GM18858 (cell line): ENCODE results near the gene MSH2.
"Not testable (repeated sequence)": the region's sequence is repeated elsewhere in the genome, so short reads cannot be mapped to it uniquely, and the experiment has no call there.

ENCODE experiments used
- ATAC-seq: cut with Tn5 transposase; IDR thresholded peaks from one replicate; pipeline ENCODE4 v1.9.1; 2021; ENCODE audit not compliant: unreplicated experiment

MSH2 gene

DNA sequence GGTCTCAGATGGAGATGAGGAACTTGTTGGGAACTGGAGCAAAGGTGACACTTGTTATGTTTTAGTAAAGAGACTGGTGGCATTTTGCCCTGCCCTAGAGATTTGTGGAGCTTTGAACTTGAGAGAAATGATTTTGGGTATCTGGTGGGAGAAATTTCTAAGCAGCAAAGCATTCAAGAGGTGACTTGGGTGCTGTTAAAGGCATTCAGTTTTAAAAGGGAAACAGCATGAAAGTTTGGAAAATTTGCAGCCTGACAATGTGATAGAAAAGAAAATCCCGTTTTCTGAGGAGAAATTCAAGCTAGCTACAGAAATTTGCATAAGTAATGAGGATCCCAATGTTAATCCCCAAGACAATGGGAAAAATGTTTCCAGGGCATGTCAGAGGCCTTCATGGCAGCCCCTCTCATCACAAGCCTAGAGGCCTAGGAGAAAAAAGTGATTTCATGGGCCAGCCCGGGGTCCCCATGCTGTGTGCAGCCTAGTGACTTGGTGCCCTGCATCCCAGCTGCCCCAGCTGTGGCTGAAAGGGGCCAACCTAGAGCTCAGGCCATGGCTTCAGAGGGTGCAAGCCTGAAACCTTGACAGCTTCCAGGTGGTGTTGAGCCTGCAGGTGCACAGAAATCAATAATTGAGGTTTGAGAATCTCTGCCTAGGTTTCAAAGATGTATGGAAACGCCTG, 3.8 kb downstream of the MSH2 start:
- not testable (repeated sequence) for ATAC-seq

DNA sequence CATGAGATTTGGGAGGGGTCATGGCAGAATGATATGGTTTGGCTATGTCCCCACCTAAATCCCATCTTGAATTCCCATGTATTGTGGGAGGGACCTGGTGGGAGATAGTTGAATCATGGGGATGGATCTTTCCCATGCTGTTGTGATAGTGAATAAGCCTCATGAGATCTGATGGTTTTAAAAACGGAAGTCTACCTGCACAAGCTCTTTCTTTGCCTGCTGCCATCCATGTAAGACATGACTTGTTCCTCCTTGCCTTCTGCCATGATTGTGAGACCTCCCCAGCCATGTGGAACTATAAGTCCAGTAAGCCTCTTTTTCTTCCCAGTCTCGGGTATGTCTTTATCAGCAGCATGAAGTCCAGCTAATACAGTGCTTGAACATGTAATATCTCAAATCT, 5.0 kb downstream of the MSH2 start:
- not testable (repeated sequence) for ATAC-seq

DNA sequence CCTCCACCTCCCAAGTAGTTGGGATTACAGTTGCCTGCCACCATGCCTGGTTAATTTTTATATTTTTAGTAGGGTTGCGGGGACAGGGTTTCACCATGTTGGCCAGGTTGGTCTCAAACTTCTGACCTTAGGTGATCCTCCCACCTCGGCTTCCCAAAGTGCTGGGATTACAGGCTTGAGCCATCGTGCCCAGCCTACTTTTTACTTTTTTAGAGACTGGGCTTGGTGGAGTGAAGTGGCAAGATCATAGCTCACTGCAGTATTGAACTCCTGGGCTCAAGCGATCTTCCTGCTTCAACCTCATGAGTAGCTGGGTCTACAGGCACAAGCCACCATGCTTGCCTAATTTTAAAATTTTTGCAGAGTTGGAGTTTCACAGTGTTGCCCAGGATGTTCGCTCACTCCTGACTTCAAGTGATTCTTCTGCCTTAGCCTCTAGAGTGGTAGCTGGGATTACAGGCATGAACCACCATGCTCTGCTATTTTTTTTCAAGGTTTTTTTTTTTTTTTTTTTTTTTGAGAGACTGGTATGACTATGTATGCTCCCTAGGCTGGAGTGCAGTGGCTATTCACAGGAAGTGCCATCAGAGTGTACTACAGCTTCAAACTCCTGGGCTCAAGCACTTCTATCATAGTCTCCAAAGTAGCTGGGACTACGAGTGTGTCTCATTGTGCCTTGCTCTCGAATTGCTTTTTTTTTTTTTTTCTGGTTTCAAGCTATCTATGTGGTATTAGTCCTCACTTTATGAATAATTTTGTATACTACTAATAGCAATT, 11.9 kb downstream of the MSH2 start:
- ATAC-seq, result no peak

DNA sequence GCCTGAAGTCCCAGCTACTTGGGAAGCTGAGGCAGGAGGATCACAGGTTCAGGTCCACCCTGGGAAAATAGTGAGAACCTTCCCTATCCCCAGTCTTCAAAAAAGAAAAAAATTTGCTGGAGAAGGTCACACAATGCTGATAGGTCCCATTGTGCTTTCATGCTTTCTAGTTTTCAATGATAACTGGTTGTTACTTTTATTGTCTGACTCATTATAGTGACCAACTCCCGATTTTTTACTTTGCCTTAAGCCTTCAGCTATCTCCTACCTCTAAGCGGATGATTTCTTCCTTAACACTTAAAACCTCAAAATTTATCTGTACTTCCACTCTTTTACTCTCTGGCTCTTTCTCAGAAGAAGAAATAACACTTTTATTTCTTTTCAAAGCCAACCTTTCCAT, 17.3 kb downstream of the MSH2 start:
- no peak for ATAC-seq

DNA sequence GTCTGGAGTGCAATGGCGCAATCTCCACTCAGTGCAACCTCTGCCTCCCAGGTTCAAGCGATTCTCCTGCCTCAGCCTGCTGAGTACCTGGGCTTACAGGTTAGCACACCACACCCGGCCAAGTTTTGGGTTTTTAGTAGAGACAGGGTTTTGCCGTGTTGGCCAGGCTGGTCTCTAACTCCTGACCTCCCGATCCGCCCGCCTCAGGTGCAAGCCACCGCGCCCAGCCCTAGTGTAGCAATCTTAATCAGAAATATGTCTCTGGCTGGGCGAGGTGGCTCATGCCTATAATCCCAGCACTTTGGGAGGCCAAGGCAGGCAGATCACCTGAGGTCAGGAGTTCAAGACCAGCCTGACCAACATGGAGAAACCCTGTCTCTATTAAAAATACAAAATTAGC, 17.7 kb downstream of the MSH2 start:
- not testable (repeated sequence) for ATAC-seq

DNA sequence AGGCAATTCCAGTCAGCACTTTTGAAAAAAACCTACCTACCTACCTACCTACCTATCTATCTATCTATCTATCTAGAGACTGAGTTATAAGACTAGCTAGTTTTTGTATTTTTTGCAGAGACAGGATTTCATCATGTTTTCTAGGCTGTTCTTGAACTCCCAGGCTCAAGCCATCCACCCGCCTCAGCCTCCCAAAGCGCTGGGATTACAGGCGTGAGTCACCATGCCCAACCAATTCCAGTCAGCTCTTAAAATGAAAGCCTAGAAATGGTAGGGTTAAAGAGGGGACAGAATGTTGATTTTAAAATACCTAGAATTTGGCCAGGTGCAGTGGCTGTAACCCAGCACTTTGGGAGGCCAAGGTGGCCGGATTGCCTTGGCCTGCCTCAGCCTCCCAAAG, 19.1 kb downstream of the MSH2 start:
- no peak for ATAC-seq

DNA sequence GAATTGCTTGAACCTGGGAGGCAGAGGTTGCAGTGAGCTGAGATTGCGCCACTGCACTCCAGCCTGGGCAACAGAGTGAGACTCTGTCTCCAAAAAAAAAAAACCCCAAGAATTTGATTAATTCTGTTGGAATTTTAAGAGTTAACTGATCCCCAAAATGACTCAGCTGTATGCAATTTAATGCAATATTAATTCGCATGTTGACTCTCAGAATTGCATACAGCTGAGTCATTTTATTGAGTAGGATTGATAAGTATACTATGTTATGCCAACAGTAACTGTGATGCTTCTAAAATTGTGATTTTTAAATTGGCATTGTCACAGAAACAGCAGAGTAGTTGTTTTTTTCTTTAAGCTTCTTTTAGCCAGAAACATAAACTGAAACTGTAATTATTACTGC, 19.6 kb downstream of the MSH2 start:
- ATAC-seq, result no peak

DNA sequence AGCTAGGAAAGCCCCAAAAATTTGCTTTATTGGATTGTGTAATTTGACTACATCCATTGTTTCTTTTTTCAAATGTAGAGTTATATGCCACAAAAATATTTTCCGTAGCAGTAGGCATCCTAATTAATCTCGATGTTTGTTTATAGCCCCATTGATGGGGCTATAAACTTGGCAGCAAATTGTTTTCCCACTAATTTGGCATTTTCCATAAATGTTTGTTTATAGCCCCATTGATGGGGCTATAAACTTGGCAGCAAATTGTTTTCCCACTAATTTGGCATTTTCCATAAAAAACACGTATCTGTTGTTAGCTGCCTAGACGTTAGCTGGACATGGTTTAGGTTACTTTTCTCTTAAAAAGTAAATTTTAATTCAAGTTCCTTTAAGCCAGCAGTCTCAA, 23.8 kb downstream of the MSH2 start:
- ATAC-seq, result no peak

DNA sequence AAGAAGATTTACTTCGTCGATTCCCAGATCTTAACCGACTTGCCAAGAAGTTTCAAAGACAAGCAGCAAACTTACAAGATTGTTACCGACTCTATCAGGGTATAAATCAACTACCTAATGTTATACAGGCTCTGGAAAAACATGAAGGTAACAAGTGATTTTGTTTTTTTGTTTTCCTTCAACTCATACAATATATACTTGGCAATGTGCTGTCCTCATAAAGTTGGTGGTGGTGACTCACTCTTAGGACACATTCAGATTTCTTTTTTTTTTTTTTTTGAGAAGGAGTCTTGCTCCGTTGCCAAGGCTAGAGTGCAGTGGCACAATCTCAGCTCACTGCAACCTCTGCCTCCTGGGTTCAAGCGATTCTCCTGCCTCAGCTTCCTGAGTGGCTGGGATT, 26.8 kb downstream of the MSH2 start:
- no peak for ATAC-seq

DNA sequence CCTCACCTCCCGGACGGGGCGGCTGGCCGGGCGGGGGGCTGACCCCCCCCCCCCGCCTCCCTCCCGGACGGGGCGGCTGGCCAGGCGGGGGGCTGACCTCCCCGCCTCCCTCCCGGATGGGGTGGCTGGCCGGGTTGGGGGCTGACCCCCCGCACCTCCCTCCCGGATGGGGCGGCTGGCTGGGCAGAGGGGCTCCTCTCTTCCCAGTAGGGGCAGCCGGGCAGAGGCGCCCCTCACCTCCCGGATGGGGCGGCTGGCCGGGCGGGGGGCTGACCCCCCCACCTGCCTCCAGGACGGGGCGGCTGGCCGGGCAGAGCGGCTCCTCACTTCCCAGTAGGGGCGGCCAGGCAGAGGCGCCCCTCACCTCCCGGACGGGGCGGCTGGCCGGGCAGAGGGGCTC, 30.1 kb downstream of the MSH2 start:
- ATAC-seq, result not testable (repeated sequence)

DNA sequence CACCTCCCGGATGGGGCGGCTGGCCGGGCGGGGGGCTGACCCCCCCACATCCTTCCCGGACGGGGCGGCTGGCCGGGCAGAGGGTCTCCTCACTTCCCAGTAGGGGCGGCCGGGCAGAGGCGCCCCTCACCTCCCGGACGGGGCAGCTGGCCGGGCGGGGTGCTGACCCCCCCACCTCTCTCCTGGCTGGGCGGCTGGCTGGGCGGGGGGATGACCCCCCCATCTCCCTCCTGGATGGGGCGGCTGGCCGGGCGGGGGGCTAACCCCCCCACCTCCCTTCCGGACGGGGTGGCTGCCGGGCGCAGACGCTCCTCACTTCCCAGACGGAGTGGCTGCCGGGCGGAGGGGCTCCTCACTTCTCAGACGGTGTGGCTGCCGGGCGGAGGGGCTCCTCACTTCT, 30.5 kb downstream of the MSH2 start:
- not testable (repeated sequence) for ATAC-seq

DNA sequence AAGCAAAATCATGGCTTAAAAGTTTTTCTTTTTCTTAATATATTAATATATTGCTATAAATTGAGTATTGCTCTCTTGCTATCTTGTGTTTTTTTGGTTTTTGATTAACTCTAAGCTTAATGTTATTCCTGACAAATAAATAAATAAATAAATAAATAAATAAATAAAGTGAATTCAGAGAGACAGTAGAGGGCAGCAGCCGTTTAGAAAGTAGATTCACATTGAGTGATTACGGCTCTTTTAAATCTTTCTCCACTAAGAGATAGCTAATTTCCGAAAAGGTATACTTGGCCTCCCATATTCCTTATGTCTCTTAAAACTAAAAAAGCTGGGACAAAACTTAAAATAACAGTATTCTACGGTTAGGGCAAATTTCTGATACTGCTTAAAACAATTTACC, 34.3 kb downstream of the MSH2 start:
- no peak for ATAC-seq

DNA sequence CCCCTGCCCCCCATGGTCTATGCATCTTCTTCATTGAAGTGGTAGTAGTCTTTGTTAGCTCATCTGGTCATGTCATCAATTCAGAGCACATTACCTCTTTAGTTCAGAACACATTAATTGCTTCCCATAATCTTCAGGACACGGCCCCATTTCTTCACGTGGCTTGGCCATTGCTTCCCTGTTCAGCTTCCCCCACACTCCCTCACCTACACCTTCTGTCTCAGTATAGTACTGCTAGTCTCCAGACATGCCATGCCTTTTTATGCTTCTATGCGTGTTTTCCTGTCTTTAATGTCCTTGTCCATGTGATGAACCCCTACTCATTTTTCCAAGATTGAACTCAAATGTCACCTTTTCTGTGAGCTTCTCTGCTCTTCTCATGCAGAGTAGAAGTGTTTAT, 35.1 kb downstream of the MSH2 start:
- no peak for ATAC-seq

DNA sequence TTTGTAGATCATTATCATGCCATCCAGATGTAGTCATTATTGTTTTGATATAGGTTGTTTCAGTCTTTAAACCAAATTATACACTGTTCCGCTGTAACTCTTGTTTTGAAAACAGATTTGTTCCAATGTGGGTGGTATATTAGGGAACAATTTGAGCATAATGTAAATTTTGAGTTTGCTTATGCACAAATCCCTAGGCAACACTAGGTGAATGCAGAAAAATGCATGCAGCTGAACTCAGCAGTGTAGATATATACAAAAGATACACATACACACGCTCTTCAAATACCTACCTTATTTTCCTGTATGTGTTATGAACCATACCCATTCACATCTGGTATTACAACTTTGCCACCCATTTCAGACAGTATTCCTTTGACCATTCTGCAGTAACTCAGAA, 35.8 kb downstream of the MSH2 start:
- ATAC-seq, result no peak

DNA sequence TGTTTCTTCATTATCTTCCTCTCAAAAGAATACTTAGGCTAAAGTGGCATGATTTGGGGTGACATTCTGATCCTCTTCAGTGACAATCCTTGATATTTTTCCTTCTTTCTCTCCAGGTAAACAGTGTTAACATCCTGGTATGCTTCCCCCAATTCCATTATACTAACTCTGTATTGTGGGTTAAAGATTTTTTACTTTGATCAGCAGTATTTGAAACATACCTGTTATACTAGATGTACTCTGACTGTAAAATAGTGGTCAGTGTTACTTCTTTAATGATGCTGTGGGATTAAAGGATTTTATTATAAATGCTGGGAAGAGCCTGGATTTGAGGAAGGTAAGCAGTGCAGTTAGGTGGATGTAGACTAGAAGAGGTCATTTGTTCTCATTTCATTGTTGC, 48.8 kb downstream of the MSH2 start:
- no peak for ATAC-seq

DNA sequence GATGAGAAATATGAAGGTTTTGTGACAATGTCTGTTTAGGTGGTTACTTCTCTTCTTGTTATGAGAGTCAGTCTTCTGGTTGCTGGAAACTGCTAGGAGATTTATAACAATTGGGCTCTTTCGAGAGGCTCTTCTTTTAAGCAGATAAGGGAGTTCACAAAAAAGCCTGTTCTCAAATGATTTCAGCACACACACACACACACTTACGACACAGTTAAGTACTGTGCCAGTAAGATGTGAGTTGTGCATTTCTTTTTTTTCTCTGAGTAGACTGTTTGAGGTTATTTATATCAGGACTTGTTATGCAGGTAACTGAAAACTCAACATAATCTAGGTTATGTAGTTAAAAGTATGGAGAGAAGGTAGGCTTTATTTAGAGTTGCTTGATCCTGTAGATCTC, 49.8 kb downstream of the MSH2 start:
- ATAC-seq, result no peak

DNA sequence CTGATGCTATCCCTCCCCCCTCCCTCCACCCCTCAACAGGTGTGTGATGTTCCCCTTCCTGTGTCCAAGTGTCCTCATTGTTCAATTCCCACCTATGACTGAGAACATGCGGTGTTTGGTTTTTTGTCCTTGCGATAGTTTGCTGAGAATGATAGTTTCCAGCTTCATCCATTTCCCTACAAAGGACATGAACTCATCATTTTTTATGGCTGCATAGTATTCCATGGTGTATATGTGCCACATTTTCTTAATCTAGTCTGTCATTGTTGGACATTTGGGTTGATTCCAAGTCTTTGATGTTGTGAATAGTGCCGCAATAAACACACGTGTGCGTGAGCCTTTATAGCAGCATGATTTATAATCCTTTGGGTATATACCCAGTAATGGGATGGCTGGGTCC, 51.9 kb downstream of the MSH2 start:
- ATAC-seq, result not testable (repeated sequence)

DNA sequence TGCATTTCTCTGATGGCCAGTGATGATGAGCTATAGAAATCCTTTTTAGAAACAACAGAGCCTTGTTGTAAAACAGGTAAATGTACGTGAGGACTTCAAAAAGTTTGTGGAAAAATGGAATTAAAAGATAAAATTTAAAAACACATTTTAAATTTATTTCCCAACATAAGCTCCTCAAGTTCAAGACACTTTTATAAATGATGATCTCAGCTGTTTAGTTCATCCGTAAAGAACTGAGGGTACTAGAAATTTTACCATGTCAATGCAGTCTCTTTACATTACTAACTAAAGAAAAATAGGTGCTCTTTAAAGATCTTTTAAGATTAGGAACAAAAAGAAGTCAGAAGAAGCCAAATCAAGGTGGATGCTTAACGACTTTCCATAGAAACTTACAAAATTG, 52.5 kb downstream of the MSH2 start:
- no peak for ATAC-seq

DNA sequence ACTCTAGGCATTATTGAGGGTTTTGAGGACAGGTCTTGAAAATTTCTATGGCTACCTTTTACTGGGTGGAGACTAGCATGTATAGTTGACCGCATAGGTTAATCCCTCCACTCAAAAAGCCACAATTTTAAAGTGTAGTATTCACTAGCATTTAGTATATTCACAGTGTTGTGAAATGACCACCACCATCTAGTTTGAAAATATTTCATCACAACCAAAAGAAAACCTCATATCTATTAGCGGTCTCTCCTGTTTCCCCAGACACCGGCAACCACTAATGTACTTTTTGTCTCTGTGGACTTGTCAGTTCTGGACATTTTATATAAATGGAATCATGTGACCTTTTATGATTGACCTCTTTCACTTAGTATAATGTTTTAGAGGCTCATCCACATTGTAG, 53.9 kb downstream of the MSH2 start:
- no peak for ATAC-seq

DNA sequence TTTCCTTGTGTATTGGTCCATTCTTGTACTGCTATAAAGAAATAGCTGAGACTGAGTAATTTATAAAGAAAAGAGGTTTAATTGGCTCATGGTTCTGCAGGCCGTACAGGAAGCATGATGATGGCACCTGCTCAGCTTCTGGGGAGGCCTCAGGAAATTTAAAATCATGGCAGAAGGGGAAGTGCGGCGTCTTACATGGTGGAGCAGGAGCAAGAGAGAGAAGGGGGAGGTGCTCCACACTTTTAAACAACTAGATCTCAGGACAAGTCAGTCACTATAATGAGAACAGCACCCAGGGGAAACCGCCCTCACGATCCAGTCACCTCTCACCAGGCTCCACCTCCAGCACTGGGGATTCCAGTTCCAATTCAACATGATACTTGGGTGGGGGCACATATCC, 54.3 kb downstream of the MSH2 start:
- ATAC-seq, result no peak

DNA sequence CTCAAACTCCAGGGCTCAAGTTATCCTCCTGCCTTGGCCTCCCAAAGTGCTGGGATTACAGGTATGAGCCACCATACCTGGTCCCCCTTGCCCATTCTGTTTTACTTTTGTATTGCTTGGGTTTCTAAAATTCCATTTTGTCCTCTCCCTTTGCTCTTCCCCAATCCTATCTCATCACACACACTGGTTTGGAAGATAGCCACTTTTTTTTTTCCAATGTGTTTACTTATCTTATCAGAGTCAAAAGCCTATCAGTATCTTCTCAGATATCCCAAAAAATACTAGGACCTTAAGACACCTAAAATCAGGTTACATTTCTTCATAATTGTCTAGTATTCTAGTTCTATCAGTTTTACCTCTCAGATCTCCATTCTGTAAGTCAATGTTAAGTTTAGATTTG, 56.1 kb downstream of the MSH2 start:
- ATAC-seq, result no peak

DNA sequence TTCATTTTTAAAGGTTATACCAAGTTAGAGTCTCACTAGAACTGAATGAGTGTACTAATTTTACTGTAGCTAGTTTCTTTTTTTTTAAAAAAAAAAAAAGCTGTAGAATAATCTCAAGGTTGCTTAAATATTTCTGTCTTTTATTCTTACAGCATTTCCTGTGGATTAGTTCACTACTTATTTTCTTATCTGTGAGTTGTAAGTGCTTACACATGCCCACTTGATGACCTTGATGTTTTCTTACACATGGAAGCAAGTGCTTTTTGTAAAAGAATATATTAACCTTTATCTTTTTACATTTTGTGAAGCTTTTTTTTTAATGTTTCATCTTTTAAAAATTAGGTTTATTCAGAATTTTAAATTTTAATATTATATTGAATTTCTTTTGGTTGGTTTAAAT, 57.8 kb downstream of the MSH2 start:
- ATAC-seq, result no peak
